ENCODE results near the gene BLCAP.

GRCh38 chr20:37511610-37512275 is 15.9 kb downstream of the BLCAP start:
- TF ChIP-seq RFX5 (IDR thresholded peaks at IDR 0.05; ENCODE audit: low read depth, low read length): no peak
- no peak for TF ChIP-seq CTCF (conservative IDR thresholded peaks at IDR 0.05; ENCODE audit: low read depth, low read length)
- TF ChIP-seq RCOR1 (IDR thresholded peaks at IDR 0.05; ENCODE audit: insufficient replicate concordance, low read length): no peak
- no peak for TF ChIP-seq SMC3 (IDR thresholded peaks at IDR 0.05; ENCODE audit: low read depth, low read length)
- TF ChIP-seq MXI1 (IDR thresholded peaks at IDR 0.05; ENCODE audit: borderline replicate concordance, low read depth, low read length): no peak
- TF ChIP-seq POLR2A (IDR thresholded peaks at IDR 0.05; ENCODE audit: low read depth, low read length): no peak
- no peak for TF ChIP-seq RAD21 (IDR thresholded peaks at IDR 0.05; ENCODE audit: low read length)
- TF ChIP-seq MAZ (IDR thresholded peaks at IDR 0.05; ENCODE audit: borderline replicate concordance, low read depth, low read length): no peak
